Panc1 (cell line): Measurements from ENCODE around the gene TBXT.

Source experiments
- POLR2AphosphoS5 ChIP-seq: IDR thresholded peaks from 2 replicates; pipeline ENCODE4 v1.6.1; 2012; ENCODE audit warnings: mild to moderate bottlenecking, low read depth, low read length, moderate library complexity
- SIN3A ChIP-seq: IDR thresholded peaks from 2 replicates; pipeline ENCODE4 v1.6.1; 2012; ENCODE audit warnings: low read depth, mild to moderate bottlenecking, low read length, moderate library complexity, borderline replicate concordance; ENCODE audit not compliant: insufficient read depth
- TCF7L2 ChIP-seq: IDR thresholded peaks from 2 replicates; pipeline ENCODE4 v1.6.1; 2011; ENCODE audit warnings: mild to moderate bottlenecking, low read depth, low read length, inconsistent platforms
- TF ChIP-seq, protein P1 (sequence below): fragments of 450-650 bp; IDR thresholded peaks from 2 replicates; pipeline ENCODE4 v1.5.1; 2017; ENCODE audit warnings: mild to moderate bottlenecking
- TF ChIP-seq, protein P2 (sequence below), 2 experiments: IDR thresholded peaks; 2 replicates each; pipeline ENCODE4 v1.6.1; 2011 to 2012; ENCODE audit warnings: low read depth in 2 of 2, control low read depth in 1 of 2, low read length in 1 of 2, mild to moderate bottlenecking in 1 of 2, moderate library complexity in 1 of 2; ENCODE audit not compliant: insufficient read depth in 1 of 2

DNA sequence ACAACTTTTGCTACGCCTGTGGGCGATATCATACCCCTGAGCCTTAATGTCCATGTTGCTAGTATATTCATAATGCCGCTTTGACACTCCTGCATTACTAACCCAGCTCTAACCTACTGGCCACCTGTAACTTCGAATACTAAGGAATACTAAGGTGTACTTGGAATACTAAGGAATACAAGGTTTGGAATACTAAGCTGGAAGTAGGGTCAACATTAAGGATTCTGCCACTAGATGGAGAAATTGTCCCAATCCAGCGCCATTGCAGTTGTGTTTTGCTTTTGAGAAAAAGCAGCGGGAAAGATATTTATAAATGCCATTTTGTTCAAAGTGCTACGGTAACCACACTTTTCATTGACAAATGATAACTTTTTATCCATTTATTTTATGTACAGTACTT is 10.7 kb downstream of the TBXT start:
- TF ChIP-seq, protein P1, sequence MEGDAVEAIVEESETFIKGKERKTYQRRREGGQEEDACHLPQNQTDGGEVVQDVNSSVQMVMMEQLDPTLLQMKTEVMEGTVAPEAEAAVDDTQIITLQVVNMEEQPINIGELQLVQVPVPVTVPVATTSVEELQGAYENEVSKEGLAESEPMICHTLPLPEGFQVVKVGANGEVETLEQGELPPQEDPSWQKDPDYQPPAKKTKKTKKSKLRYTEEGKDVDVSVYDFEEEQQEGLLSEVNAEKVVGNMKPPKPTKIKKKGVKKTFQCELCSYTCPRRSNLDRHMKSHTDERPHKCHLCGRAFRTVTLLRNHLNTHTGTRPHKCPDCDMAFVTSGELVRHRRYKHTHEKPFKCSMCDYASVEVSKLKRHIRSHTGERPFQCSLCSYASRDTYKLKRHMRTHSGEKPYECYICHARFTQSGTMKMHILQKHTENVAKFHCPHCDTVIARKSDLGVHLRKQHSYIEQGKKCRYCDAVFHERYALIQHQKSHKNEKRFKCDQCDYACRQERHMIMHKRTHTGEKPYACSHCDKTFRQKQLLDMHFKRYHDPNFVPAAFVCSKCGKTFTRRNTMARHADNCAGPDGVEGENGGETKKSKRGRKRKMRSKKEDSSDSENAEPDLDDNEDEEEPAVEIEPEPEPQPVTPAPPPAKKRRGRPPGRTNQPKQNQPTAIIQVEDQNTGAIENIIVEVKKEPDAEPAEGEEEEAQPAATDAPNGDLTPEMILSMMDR: peak; percentile 67
- TF ChIP-seq POLR2AphosphoS5 (no peak), TCF7L2 (no peak), SIN3A (no peak)
- TF ChIP-seq, protein P2, sequence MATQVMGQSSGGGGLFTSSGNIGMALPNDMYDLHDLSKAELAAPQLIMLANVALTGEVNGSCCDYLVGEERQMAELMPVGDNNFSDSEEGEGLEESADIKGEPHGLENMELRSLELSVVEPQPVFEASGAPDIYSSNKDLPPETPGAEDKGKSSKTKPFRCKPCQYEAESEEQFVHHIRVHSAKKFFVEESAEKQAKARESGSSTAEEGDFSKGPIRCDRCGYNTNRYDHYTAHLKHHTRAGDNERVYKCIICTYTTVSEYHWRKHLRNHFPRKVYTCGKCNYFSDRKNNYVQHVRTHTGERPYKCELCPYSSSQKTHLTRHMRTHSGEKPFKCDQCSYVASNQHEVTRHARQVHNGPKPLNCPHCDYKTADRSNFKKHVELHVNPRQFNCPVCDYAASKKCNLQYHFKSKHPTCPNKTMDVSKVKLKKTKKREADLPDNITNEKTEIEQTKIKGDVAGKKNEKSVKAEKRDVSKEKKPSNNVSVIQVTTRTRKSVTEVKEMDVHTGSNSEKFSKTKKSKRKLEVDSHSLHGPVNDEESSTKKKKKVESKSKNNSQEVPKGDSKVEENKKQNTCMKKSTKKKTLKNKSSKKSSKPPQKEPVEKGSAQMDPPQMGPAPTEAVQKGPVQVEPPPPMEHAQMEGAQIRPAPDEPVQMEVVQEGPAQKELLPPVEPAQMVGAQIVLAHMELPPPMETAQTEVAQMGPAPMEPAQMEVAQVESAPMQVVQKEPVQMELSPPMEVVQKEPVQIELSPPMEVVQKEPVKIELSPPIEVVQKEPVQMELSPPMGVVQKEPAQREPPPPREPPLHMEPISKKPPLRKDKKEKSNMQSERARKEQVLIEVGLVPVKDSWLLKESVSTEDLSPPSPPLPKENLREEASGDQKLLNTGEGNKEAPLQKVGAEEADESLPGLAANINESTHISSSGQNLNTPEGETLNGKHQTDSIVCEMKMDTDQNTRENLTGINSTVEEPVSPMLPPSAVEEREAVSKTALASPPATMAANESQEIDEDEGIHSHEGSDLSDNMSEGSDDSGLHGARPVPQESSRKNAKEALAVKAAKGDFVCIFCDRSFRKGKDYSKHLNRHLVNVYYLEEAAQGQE (IDR thresholded peaks at IDR 0.05; ENCODE audit: insufficient read depth in 1 of 2, low read depth in 2 of 2, low read length in 1 of 2): no peak
